ENCODE results near the gene PLIN1. TPM values are rescaled to one million over a fixed set of nuclear protein-coding genes. Genes with fewer than 3 reads are reported as not detected.

Gene PLIN1
- total and polyA plus RNA-seq, 2 donors (not counting 3 experiments of a cell fraction or from before 2014, with no cell fraction given) = 0.07 TPM; not detected in 1

GRCh38 chr15:89647191-89647851 lies 31.8 kb downstream of the PLIN1 start:
- no peaks in the 10 kb centered on the region for H3K27me3 ChIP-seq (ENCODE audit: control insufficient read depth in 2 of 2, insufficient read depth in 2 of 2, low read length in 2 of 2)
- H3K9ac ChIP-seq (replicated peaks; ENCODE audit: extremely low read depth, insufficient read depth, low read length) = no peak overlapping the region
- no peaks in the 10 kb centered on the region for H3K9me1 ChIP-seq (replicated peaks; ENCODE audit: control insufficient read depth, extremely low read depth, insufficient read depth, low read length)
- peak; percentile 38 for FAIRE-seq
- POLR2A ChIA-PET = no interaction called here
- no peak overlapping the region for H2AFZ ChIP-seq (ENCODE audit: low read depth, low read length)
- dilution Hi-C loops (cut with MboI; ENCODE audit: extremely low pct_ligation_motif_present, low sequenced_read_pairs) (no loop called here), intact Hi-C loops (cut with micrococcal nuclease) (loop anchor here (1.0 kb wide), 1 partner anchor 26 kb away; no protein-coding TSS in a partner anchor)
- no peak overlapping the region for H3K27ac ChIP-seq (ENCODE audit: insufficient read depth, low read depth, low read length)
- BruUV-seq (replicated peaks) = no TSS peak
- no peaks in the 10 kb centered on the region for H4K20me1 ChIP-seq (replicated peaks; ENCODE audit: control insufficient read depth, extremely low read depth, insufficient read depth, low read length)
- peak; percentile 56 for DNase-seq (ENCODE audit: low read depth, low spot score)
- H3K4me1 ChIP-seq (ENCODE audit: control insufficient read depth, extremely low read depth, insufficient read depth, low read length) = no peaks in the 10 kb centered on the region
- H3K79me2 ChIP-seq (ENCODE audit: control insufficient read depth, insufficient read depth, low read length) = no peaks in the 10 kb centered on the region
- CTCF ChIA-PET = interaction anchor here (0.6 to 4.4 kb wide), 18 partner anchors 9 to 228 kb away, joined by 3 to 55 read pairs (median 4); no protein-coding TSS in a partner anchor
- H3K36me3 ChIP-seq (ENCODE audit: control insufficient read depth in 2 of 2, extremely low read depth in 1 of 2, insufficient read depth in 2 of 2, low read length in 2 of 2) = peaks cover 0 to 5% of the 10 kb centered on the region in 2 experiments
- no peaks in the 10 kb centered on the region for H3K9me3 ChIP-seq (replicated peaks; ENCODE audit: control insufficient read depth, insufficient read depth, low read length)
- no peak overlapping the region for H3K4me2 ChIP-seq (ENCODE audit: insufficient read depth, low read length)
- TF ChIP-seq FOS (IDR thresholded peaks at IDR 0.05; ENCODE audit: borderline replicate concordance, insufficient read depth, low read length) = no peak
- TF ChIP-seq CTCF (IDR thresholded peaks at IDR 0.05; ENCODE audit: extremely low read depth in 1 of 2, insufficient read depth in 1 of 2, low read depth in 1 of 2, low read length in 2 of 2) = peak; percentile 95
- no peak overlapping the region for H3K4me3 ChIP-seq (replicated peaks in 1 of 3; ENCODE audit: insufficient read depth in 1 of 3, low read depth in 1 of 3, low read length in 3 of 3)

- peaks cover 0 to 11% of the 10 kb centered on the region in 2 experiments for H3K36me3 ChIP-seq (ENCODE audit: control insufficient read depth in 2 of 2, extremely low read depth in 1 of 2, insufficient read depth in 2 of 2, low read length in 2 of 2)
- no peak overlapping the region for H3K27ac ChIP-seq (ENCODE audit: insufficient read depth, low read depth, low read length)
- no peaks in the 10 kb centered on the region for H3K9me3 ChIP-seq (replicated peaks; ENCODE audit: control insufficient read depth, insufficient read depth, low read length)
- no peaks in the 10 kb centered on the region for H3K27me3 ChIP-seq (ENCODE audit: control insufficient read depth in 2 of 2, insufficient read depth in 2 of 2, low read length in 2 of 2)
- no peaks in the 10 kb centered on the region for H3K4me1 ChIP-seq (ENCODE audit: control insufficient read depth, extremely low read depth, insufficient read depth, low read length)
- intact Hi-C loops (cut with micrococcal nuclease) (loop anchor here (1.0 kb wide), 1 partner anchor 27 kb away; no protein-coding TSS in a partner anchor), dilution Hi-C loops (cut with MboI; ENCODE audit: extremely low pct_ligation_motif_present, low sequenced_read_pairs) (no loop called here)
- no peaks in the 10 kb centered on the region for H4K20me1 ChIP-seq (replicated peaks; ENCODE audit: control insufficient read depth, extremely low read depth, insufficient read depth, low read length)
- FAIRE-seq = no peak
- BruUV-seq (replicated peaks) = no TSS peak
- POLR2A ChIA-PET = no interaction called here
- no peak overlapping the region for H3K4me2 ChIP-seq (ENCODE audit: insufficient read depth, low read length)
- H2AFZ ChIP-seq (ENCODE audit: low read depth, low read length) = no peak overlapping the region
- no peak for TF ChIP-seq CTCF (IDR thresholded peaks at IDR 0.05; ENCODE audit: extremely low read depth in 1 of 2, insufficient read depth in 1 of 2, low read depth in 1 of 2, low read length in 2 of 2)
- no peak for TF ChIP-seq EZH2 (IDR thresholded peaks at IDR 0.05; ENCODE audit: borderline replicate concordance, low read depth, low read length, severe bottlenecking)
- TF ChIP-seq MYC (IDR thresholded peaks at IDR 0.05; ENCODE audit: low read depth, low read length) = no peak
- no peak for TF ChIP-seq FOS (IDR thresholded peaks at IDR 0.05; ENCODE audit: borderline replicate concordance, insufficient read depth, low read length)
- no peak for TF ChIP-seq GATA2 (IDR thresholded peaks at IDR 0.05; ENCODE audit: insufficient read depth, insufficient read length, low read depth, low read length)
- TF ChIP-seq, protein P1, sequence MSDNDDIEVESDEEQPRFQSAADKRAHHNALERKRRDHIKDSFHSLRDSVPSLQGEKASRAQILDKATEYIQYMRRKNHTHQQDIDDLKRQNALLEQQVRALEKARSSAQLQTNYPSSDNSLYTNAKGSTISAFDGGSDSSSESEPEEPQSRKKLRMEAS (IDR thresholded peaks at IDR 0.05; ENCODE audit: insufficient read depth, insufficient read length) = no peak
- TF ChIP-seq POLR2A (IDR thresholded peaks at IDR 0.05; ENCODE audit: low read depth, low read length) = no peak
- TF ChIP-seq JUN (IDR thresholded peaks at IDR 0.05; ENCODE audit: borderline replicate concordance, insufficient read depth, insufficient read length, low read depth) = no peak
- TF ChIP-seq POLR2AphosphoS5 (IDR thresholded peaks at IDR 0.05; ENCODE audit: insufficient read depth, low read depth, low read length) = no peak
- H3K4me3 ChIP-seq (replicated peaks in 1 of 3; ENCODE audit: insufficient read depth in 1 of 3, low read depth in 1 of 3, low read length in 3 of 3) = no peak overlapping the region
- no peaks in the 10 kb centered on the region for H3K79me2 ChIP-seq (ENCODE audit: control insufficient read depth, insufficient read depth, low read length)
- no peak for DNase-seq (ENCODE audit: low read depth, low spot score)
- CTCF ChIA-PET = interaction anchor here (1.0 to 4.4 kb wide), 9 partner anchors 8 to 93 kb away, joined by 3 to 55 read pairs (median 5); partner anchors contain the start of gene KIF7
- H3K9ac ChIP-seq (replicated peaks; ENCODE audit: extremely low read depth, insufficient read depth, low read length) = no peak overlapping the region
- no peaks in the 10 kb centered on the region for H3K9me1 ChIP-seq (replicated peaks; ENCODE audit: control insufficient read depth, extremely low read depth, insufficient read depth, low read length)
These were observed 32.6 kb downstream of the PLIN1 start for GRCh38 chr15:89646416-89647141.

Measured in endothelial cell of umbilical vein (primary cell).